ENCODE data around the gene MADD.

The MADD gene

DNA sequence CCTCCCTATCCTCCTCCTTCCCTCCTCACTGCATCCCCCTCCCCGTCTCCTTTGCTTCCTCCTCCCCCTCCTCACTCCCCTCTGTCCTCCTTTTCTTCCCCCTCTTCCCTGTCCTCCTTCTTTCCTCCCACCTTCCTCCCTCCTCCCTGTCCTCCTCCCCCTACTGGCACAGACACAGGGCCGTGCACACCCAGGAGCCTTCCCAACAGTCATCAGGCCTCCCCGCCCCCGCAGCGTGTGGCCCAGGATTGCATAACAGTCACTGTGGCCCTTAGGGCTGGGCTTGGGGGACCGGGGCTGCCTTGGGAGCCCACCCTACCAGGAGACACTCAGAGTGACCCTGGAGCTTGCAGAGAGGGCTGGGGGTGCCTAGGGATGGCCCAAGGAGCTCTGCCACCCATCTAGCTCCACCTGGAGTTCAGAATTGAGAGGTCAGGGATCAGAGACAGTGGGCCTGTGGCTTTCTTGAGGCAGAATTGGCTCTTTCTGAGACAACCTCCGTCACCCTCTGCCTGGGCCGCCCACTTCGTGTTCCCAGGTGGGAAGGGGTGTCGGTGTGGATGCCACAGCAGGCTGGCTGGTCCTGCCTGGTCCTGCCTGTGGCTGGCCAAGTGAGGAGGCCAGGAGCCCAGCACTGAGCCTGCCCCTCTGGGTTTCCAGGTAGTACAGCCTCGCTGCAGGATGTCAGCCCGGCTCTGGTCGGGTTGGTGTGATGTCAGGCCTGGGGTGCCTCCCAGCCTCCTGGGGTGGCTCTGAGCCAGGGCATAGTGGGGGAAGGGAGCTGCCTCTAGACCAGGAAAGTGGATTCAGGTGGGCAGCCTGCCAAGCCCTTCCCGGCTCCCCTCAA lies 106.8 kb downstream of the MADD start:
- H3K27me3 Mint-ChIP-seq, result no peaks in the 10 kb centered on the region
- H3K27ac Mint-ChIP-seq, result no peak overlapping the region
- H3K9me3 Mint-ChIP-seq, result no peaks in the 10 kb centered on the region
- peaks cover 22% of the 10 kb centered on the region for H3K4me1 Mint-ChIP-seq (ENCODE audit: low read depth)
- H3K36me3 Mint-ChIP-seq (ENCODE audit: low read depth), result no peaks in the 10 kb centered on the region
- peak overlapping the region; percentile 44 for H3K4me3 Mint-ChIP-seq

DNA sequence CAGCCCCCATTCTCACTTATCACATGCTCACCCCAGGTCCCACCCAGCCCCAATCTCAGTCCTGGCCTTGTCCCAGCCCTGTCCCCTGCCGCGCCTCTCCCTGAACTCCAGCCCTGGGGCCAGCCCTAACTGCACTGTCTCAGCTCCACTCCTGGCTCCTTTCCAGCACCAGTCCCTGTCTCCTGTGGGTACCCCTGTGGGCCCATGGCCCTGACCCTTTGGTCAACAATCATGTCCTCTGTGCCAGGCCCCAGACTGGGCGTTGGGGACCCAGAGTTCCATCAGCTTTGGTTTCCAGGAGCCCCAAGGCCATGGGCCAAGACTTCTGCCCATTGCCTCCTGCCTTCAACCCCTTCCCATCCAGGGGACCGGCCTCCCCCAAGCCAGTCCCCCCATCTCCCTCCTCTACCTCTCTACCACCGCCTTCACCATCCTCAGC lies 107.7 kb downstream of the MADD start:
- Mint-ChIP-seq H3K4me1 (ENCODE audit: low read depth) (peaks cover 22% of the 10 kb centered on the region), H3K27me3 (no peaks in the 10 kb centered on the region), H3K9me3 (no peaks in the 10 kb centered on the region), H3K36me3 (ENCODE audit: low read depth) (no peaks in the 10 kb centered on the region), H3K4me3 (peak overlapping the region; percentile 44), H3K27ac (no peak overlapping the region)

DNA sequence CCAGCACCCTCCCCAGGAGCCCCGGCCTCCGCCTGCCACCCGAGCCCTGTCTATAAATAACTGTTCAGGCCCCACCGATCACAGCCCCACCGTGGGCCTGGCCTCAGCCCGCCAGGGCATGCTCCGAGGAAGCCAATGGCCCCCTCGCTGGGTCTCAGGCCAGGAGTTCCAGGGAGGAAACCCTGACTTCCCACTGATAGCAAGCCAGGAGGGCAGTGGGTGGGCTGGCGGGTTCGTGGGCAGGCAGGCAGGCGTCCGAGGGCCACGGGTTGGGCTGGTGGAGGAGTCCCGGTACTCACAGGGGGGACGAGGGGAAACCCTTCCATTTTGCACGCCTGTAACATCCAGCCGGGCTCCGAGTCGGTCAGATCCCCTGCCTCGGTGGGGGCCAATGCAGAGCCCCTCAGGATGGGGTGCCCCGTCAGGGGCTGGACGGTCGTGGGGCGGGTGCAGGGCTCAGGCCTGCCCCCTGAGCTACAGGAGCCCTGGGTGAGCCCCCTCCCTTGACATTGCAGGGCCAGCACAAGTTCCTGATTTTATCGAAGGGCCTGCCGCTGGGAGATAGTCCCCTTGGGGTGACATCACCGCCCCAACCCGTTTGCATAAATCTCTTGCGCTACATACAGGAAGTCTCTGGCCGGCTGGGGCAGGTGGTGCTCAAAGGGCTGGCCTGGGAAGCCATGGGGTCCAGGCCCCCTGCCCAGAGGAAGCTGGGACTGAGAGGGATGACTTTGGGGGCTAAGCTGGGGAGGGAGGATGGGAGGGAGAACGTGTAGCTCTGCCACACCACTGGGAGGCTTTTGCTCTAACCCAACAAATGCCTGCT lies 108.3 kb downstream of the MADD start, which contains the start of gene SPI1:
SPI1 (minus strand) TSS at position 538 of the 826 bp plus-strand sequence; CDS start at position 344, 194 bp downstream.
- Mint-ChIP-seq H3K9me3 (no peaks in the 10 kb centered on the region), H3K27me3 (no peaks in the 10 kb centered on the region), H3K4me3 (peak within 1 kb of the TSS; percentile 44), H3K27ac (peak within 1 kb of the TSS; percentile 69), H3K36me3 (ENCODE audit: low read depth) (no peaks in the 10 kb centered on the region), H3K4me1 (ENCODE audit: low read depth) (peaks cover 22% of the 10 kb centered on the region)

DNA sequence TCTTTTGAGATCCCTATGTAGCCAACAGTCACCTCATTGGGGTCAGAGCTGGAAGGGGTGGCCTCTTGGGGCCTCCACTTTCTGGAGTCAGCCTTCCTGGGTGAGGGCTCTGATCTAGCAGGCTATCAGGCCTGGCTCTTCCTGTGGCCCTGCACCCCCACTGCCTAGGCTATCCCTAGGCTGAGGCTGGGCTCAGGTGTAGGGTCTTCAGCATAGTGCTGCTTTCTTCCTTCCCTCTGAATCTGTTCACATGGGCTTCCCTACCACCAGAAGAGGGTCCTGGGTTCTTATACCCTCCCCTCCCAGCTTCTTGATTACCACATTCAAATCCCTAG lies 108.9 kb downstream of the MADD start:
- Mint-ChIP-seq H3K4me3 (no peak overlapping the region), H3K9me3 (no peaks in the 10 kb centered on the region), H3K4me1 (ENCODE audit: low read depth) (peaks cover 22% of the 10 kb centered on the region), H3K36me3 (ENCODE audit: low read depth) (no peaks in the 10 kb centered on the region), H3K27ac (no peak overlapping the region), H3K27me3 (no peaks in the 10 kb centered on the region)

DNA sequence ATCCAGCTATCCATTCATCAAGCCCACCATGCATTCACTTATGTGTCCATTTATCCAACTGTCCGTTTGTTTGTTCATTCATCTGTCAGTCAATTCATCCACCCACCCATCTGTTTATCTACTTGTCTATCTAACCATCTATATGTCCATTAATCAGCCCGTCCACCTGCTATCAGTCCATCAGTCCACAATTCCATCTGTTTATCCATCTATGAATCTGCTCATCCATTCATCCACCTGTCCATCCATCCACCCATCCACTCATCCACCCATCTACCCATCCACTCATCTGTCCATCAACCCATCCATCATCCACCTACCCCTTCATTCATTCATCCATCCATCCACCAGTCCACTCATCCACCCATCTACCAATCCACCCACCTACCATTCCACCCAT lies 109.4 kb downstream of the MADD start:
- Mint-ChIP-seq H3K36me3 (ENCODE audit: low read depth) (no peaks in the 10 kb centered on the region), H3K27ac (no peak overlapping the region), H3K4me1 (ENCODE audit: low read depth) (peaks cover 17% of the 10 kb centered on the region), H3K9me3 (no peaks in the 10 kb centered on the region), H3K4me3 (no peak overlapping the region), H3K27me3 (no peaks in the 10 kb centered on the region)

Data from stimulated activated naive CD8-positive, alpha-beta T cell treated with anti-CD3 and anti-CD28 coated beads, Interleukin-15, Interleukin-2, amounts not matched to agents 100 ng/mL and 50 ng/mL, for 24 hours (primary cell).